ENCODE measurements around the gene HECW1.

Gene HECW1

GRCh38 chr7:43417455-43417854, 305.0 kb downstream of the HECW1 start:
- Histone ChIP-seq H3K9ac (ENCODE audit: low read length) (no peak overlapping the region), H3K27ac (ENCODE audit: low read depth, low read length) (no peak overlapping the region), H3K4me1 (ENCODE audit: control insufficient read depth, insufficient read depth, low read length) (no peaks in the 10 kb centered on the region), H3K36me3 (ENCODE audit: control insufficient read depth, insufficient read depth, low read length) (no peaks in the 10 kb centered on the region), H3K27me3 (ENCODE audit: control insufficient read depth, insufficient read depth, low read length) (no peaks in the 10 kb centered on the region), H3K4me3 (ENCODE audit: low read length) (no peak overlapping the region)

- Histone ChIP-seq H3K4me1 (ENCODE audit: control insufficient read depth, insufficient read depth, low read length) (no peaks in the 10 kb centered on the region), H3K9ac (ENCODE audit: low read length) (no peak overlapping the region), H3K36me3 (ENCODE audit: control insufficient read depth, insufficient read depth, low read length) (no peaks in the 10 kb centered on the region), H3K27me3 (ENCODE audit: control insufficient read depth, insufficient read depth, low read length) (no peaks in the 10 kb centered on the region), H3K4me3 (ENCODE audit: low read length) (no peak overlapping the region), H3K27ac (ENCODE audit: low read depth, low read length) (no peak overlapping the region)
These were observed 318.0 kb downstream of the HECW1 start for GRCh38 chr7:43430411-43430810.

GRCh38 chr7:43431020-43431595, 318.7 kb downstream of the HECW1 start:
- Histone ChIP-seq H3K27me3 (ENCODE audit: control insufficient read depth, insufficient read depth, low read length) (no peaks in the 10 kb centered on the region), H3K27ac (ENCODE audit: low read depth, low read length) (no peak overlapping the region), H3K4me3 (ENCODE audit: low read length) (no peak overlapping the region), H3K36me3 (ENCODE audit: control insufficient read depth, insufficient read depth, low read length) (no peaks in the 10 kb centered on the region), H3K9ac (ENCODE audit: low read length) (no peak overlapping the region), H3K4me1 (ENCODE audit: control insufficient read depth, insufficient read depth, low read length) (no peaks in the 10 kb centered on the region)

- H3K9ac ChIP-seq (ENCODE audit: low read length): no peak overlapping the region
- H3K4me3 ChIP-seq (ENCODE audit: low read length): no peak overlapping the region
These were observed 321.2 kb downstream of the HECW1 start for GRCh38 chr7:43433639-43434038.

GRCh38 chr7:43437001-43437400, 324.6 kb downstream of the HECW1 start:
- Histone ChIP-seq H3K27ac (ENCODE audit: low read depth, low read length) (no peak overlapping the region), H3K4me3 (ENCODE audit: low read length) (no peak overlapping the region), H3K36me3 (ENCODE audit: control insufficient read depth, insufficient read depth, low read length) (no peaks in the 10 kb centered on the region), H3K27me3 (ENCODE audit: control insufficient read depth, insufficient read depth, low read length) (no peaks in the 10 kb centered on the region), H3K4me1 (ENCODE audit: control insufficient read depth, insufficient read depth, low read length) (no peaks in the 10 kb centered on the region), H3K9ac (ENCODE audit: low read length) (no peak overlapping the region)

More at GRCh38 chr7:43433639-43434038, 321.2 kb downstream of the HECW1 start:
- Histone ChIP-seq H3K4me1 (ENCODE audit: control insufficient read depth, insufficient read depth, low read length) (no peaks in the 10 kb centered on the region), H3K27ac (ENCODE audit: low read depth, low read length) (no peak overlapping the region), H3K36me3 (ENCODE audit: control insufficient read depth, insufficient read depth, low read length) (no peaks in the 10 kb centered on the region), H3K27me3 (ENCODE audit: control insufficient read depth, insufficient read depth, low read length) (no peaks in the 10 kb centered on the region)

- H3K27ac ChIP-seq (ENCODE audit: low read depth, low read length): no peak overlapping the region
- no peaks in the 10 kb centered on the region for H3K27me3 ChIP-seq (ENCODE audit: control insufficient read depth, insufficient read depth, low read length)
- H3K36me3 ChIP-seq (ENCODE audit: control insufficient read depth, insufficient read depth, low read length): no peaks in the 10 kb centered on the region
- H3K4me3 ChIP-seq (ENCODE audit: low read length): no peak overlapping the region
- no peak overlapping the region for H3K9ac ChIP-seq (ENCODE audit: low read length)
- H3K4me1 ChIP-seq (ENCODE audit: control insufficient read depth, insufficient read depth, low read length): no peaks in the 10 kb centered on the region
These were observed 326.5 kb downstream of the HECW1 start for GRCh38 chr7:43438897-43439479.

GRCh38 chr7:43439631-43440401, 327.4 kb downstream of the HECW1 start:
- Histone ChIP-seq H3K27me3 (ENCODE audit: control insufficient read depth, insufficient read depth, low read length) (no peaks in the 10 kb centered on the region), H3K9ac (ENCODE audit: low read length) (no peak overlapping the region), H3K27ac (ENCODE audit: low read depth, low read length) (no peak overlapping the region), H3K4me3 (ENCODE audit: low read length) (no peak overlapping the region), H3K4me1 (ENCODE audit: control insufficient read depth, insufficient read depth, low read length) (no peaks in the 10 kb centered on the region), H3K36me3 (ENCODE audit: control insufficient read depth, insufficient read depth, low read length) (no peaks in the 10 kb centered on the region)

GRCh38 chr7:43441231-43442130, 329.0 kb downstream of the HECW1 start:
- H3K27ac ChIP-seq (ENCODE audit: low read depth, low read length): no peak overlapping the region
- no peak overlapping the region for H3K9ac ChIP-seq (ENCODE audit: low read length)
- no peaks in the 10 kb centered on the region for H3K36me3 ChIP-seq (ENCODE audit: control insufficient read depth, insufficient read depth, low read length)
- H3K4me3 ChIP-seq (ENCODE audit: low read length): no peak overlapping the region
- H3K4me1 ChIP-seq (ENCODE audit: control insufficient read depth, insufficient read depth, low read length): no peaks in the 10 kb centered on the region
- no peaks in the 10 kb centered on the region for H3K27me3 ChIP-seq (ENCODE audit: control insufficient read depth, insufficient read depth, low read length)

- Histone ChIP-seq H3K27ac (ENCODE audit: low read depth, low read length) (no peak overlapping the region), H3K4me3 (ENCODE audit: low read length) (no peak overlapping the region), H3K27me3 (ENCODE audit: control insufficient read depth, insufficient read depth, low read length) (no peaks in the 10 kb centered on the region), H3K36me3 (ENCODE audit: control insufficient read depth, insufficient read depth, low read length) (no peaks in the 10 kb centered on the region), H3K4me1 (ENCODE audit: control insufficient read depth, insufficient read depth, low read length) (no peaks in the 10 kb centered on the region), H3K9ac (ENCODE audit: low read length) (no peak overlapping the region)
These were observed 330.9 kb downstream of the HECW1 start for GRCh38 chr7:43443381-43443780.

- H3K9ac ChIP-seq (ENCODE audit: low read length): no peak overlapping the region
- no peaks in the 10 kb centered on the region for H3K36me3 ChIP-seq (ENCODE audit: control insufficient read depth, insufficient read depth, low read length)
- no peaks in the 10 kb centered on the region for H3K4me1 ChIP-seq (ENCODE audit: control insufficient read depth, insufficient read depth, low read length)
- H3K4me3 ChIP-seq (ENCODE audit: low read length): no peak overlapping the region
- no peaks in the 10 kb centered on the region for H3K27me3 ChIP-seq (ENCODE audit: control insufficient read depth, insufficient read depth, low read length)
- no peak overlapping the region for H3K27ac ChIP-seq (ENCODE audit: low read depth, low read length)
These were observed 332.5 kb downstream of the HECW1 start for GRCh38 chr7:43444711-43445578.

- H3K36me3 ChIP-seq (ENCODE audit: control insufficient read depth, insufficient read depth, low read length): no peaks in the 10 kb centered on the region
- H3K4me3 ChIP-seq (ENCODE audit: low read length): no peak overlapping the region
- no peaks in the 10 kb centered on the region for H3K4me1 ChIP-seq (ENCODE audit: control insufficient read depth, insufficient read depth, low read length)
- H3K27me3 ChIP-seq (ENCODE audit: control insufficient read depth, insufficient read depth, low read length): no peaks in the 10 kb centered on the region
- H3K27ac ChIP-seq (ENCODE audit: low read depth, low read length): no peak overlapping the region
- no peak overlapping the region for H3K9ac ChIP-seq (ENCODE audit: low read length)
These were observed 337.1 kb downstream of the HECW1 start for GRCh38 chr7:43449577-43449976.
